RWPE1 (cell line): ENCODE measurements around the gene ZNF569.
"Not testable (repeated sequence)": the region's sequence is repeated elsewhere in the genome, so short reads cannot be mapped to it uniquely, and the experiment has no call there.

Experiments used
- CTCF ChIA-PET: fragments of 350-600 bp; sonication (Branson Sonifier 250); formaldehyde crosslinking; extraction: SDS; loops from one replicate; lab custom pipeline; 2021; lab: Yijun Ruan, JAX
- POLR2A ChIA-PET: fragments of 400-600 bp; formaldehyde crosslinking; extraction: SDS; loops from one replicate; lab custom pipeline; 2020; ENCODE audit warnings: antibody characterized with exemption; ENCODE audit not compliant: low non-redundant PET; lab: Yijun Ruan, JAX
- DNase-seq: peaks from one replicate; pipeline ENCODE4 v3.0.0; 2012; ENCODE audit warnings: low spot score
- H3K27ac ChIP-seq: fragments of 450-650 bp; 2 replicates; pipeline ENCODE4 v1.5.1; 2017
- CTCF ChIP-seq: fragments of 450-650 bp; conservative IDR thresholded peaks from 2 replicates; pipeline ENCODE4 v1.5.1; 2017; ENCODE audit warnings: low read depth, mild to moderate bottlenecking

The ZNF569 gene

GRCh38 chr19:37467608-37468090 is 405 bp upstream of the ZNF569 start:
- CTCF ChIA-PET = no interaction called here
- POLR2A ChIA-PET = interaction anchor here (0.8 kb wide), 1 partner anchor 127 kb away, joined by 4 read pairs; the partner anchor contains the start of genes ZNF540 and ZNF571
- TF ChIP-seq CTCF = no peak
- H3K27ac ChIP-seq = peak overlapping the region; percentile 95
- no peak for DNase-seq

GRCh38 chr19:37466277-37466797 is 907 bp downstream of the ZNF569 start:
- ChIA-PET POLR2A (no interaction called here), CTCF (no interaction called here)
- no peak for TF ChIP-seq CTCF
- no peak for DNase-seq
- peak overlapping the region; percentile 95 for H3K27ac ChIP-seq

- CTCF ChIA-PET = no interaction called here
- no peak for TF ChIP-seq CTCF
- H3K27ac ChIP-seq = no peak overlapping the region
- DNase-seq = no peak
- POLR2A ChIA-PET = interaction anchor here (0.6 kb wide), 1 partner anchor 240 kb away, joined by 3 read pairs; no protein-coding TSS in a partner anchor
These were observed 14.6 kb downstream of the ZNF569 start for GRCh38 chr19:37452500-37453245.

GRCh38 chr19:37413313-37414084 is 53.7 kb downstream of the ZNF569 start:
- no peak for TF ChIP-seq CTCF
- ChIA-PET POLR2A (no interaction called here), CTCF (interaction anchor here (0.6 kb wide), 1 partner anchor 27 kb away, joined by 3 read pairs; no protein-coding TSS in a partner anchor)
- H3K27ac ChIP-seq = no peak overlapping the region
- no peak for DNase-seq

- POLR2A ChIA-PET = no interaction called here
- no peak for DNase-seq
- CTCF ChIA-PET = interaction anchor here (0.6 kb wide), 1 partner anchor 163 kb away, joined by 5 read pairs; no protein-coding TSS in a partner anchor
- H3K27ac ChIP-seq = no peak overlapping the region
- no peak for TF ChIP-seq CTCF
These were observed 54.5 kb downstream of the ZNF569 start for GRCh38 chr19:37412700-37413099.

GRCh38 chr19:37406140-37406846 is 61.0 kb downstream of the ZNF569 start:
- POLR2A ChIA-PET, H3K27ac ChIP-seq, CTCF ChIA-PET, DNase-seq: not testable (repeated sequence)
